Glutamatergic neuron (in vitro differentiated cells): Measurements from ENCODE around the gene NRXN3. TPM values are rescaled to one million over a fixed set of nuclear protein-coding genes. Genes with fewer than 3 reads are reported as not detected.

Experiments
- DNase-seq: peaks from one replicate; pipeline ENCODE4 v3.0.0; 2022
- H3K27ac Mint-ChIP-seq: one replicate; pipeline ENCODE4 v1.8.0; 2020; ENCODE audit warnings: mild to moderate bottlenecking, mixed read lengths, inconsistent platforms; ENCODE audit not compliant: unreplicated experiment
- H3K27me3 Mint-ChIP-seq: one replicate; pipeline ENCODE4 v1.8.0; 2020; ENCODE audit warnings: mild to moderate bottlenecking, moderate library complexity, mixed read lengths, inconsistent platforms; ENCODE audit not compliant: unreplicated experiment
- H3K36me3 Mint-ChIP-seq: one replicate; pipeline ENCODE4 v1.8.0; 2020; ENCODE audit warnings: mild to moderate bottlenecking, mixed read lengths, inconsistent platforms; ENCODE audit not compliant: unreplicated experiment
- H3K4me1 Mint-ChIP-seq: one replicate; pipeline ENCODE4 v1.8.0; 2020; ENCODE audit warnings: mild to moderate bottlenecking, low read depth, mixed read lengths, inconsistent platforms; ENCODE audit not compliant: unreplicated experiment
- H3K4me3 Mint-ChIP-seq: one replicate; pipeline ENCODE4 v1.8.0; 2020; ENCODE audit warnings: mild to moderate bottlenecking, mixed read lengths, inconsistent platforms; ENCODE audit not compliant: unreplicated experiment
- H3K9me3 Mint-ChIP-seq: one replicate; pipeline ENCODE4 v1.8.0; 2020; ENCODE audit warnings: mild to moderate bottlenecking, moderate library complexity, mixed read lengths, inconsistent platforms; ENCODE audit not compliant: unreplicated experiment
- total RNA-seq: library from RNA; stranded (reverse); fragmentation: NEBNext Ultra II Directional; extraction: Animal tissue kit (Norgen Biotek cat#: 25700); gene quantifications from one replicate; pipeline ENCODE4 v1.2.1, GENCODE V29; 2021; ENCODE audit not compliant: unreplicated experiment
- TF ChIP-seq, protein P1 (sequence below): fragments of 200-600 bp; sonication (generic); IDR thresholded peaks from one replicate; pipeline ENCODE4 v1.5.0; 2021; ENCODE audit not compliant: partially characterized antibody, unreplicated experiment

The NRXN3 gene
- total RNA-seq, 1 donor from 2014 or later: 1.2 TPM

DNA sequence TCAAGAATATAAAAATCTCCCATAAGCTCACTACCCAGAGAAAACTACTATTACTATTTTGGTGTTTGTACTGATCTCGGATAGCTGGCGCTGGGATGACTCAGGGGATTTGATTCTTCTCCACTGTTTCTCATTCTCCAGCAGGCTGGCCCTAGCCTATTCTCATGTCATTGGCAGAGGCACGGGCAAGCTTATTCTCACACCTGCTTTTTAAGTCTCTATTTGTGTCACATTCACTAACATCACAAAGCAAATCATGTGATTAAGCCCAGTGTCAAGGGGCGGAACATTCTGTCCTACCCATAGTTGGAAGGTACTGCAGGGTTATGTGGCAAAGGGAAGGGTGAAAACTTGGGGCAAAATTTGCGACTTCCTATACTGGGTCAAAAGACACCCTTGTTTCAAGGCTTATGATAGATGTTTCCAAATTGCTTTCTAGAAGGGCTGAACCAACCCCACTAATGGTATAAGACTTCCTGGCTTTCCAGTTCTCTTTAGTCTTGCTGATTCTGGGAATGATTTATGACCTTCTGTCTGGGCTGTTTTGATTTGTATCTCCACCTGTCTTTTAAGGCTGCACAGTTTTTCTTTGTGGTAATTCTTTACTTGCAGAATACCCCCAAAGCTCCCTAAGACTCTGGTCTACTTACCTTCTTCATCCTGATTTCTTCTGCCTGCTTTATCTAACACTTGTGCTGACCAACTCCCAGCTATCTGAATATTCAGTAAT lies 406.4 kb downstream of the NRXN3 start:
- H3K4me3 Mint-ChIP-seq: no peak overlapping the region
- peaks cover 10% of the 10 kb centered on the region for H3K36me3 Mint-ChIP-seq
- no peak overlapping the region for H3K27ac Mint-ChIP-seq

DNA sequence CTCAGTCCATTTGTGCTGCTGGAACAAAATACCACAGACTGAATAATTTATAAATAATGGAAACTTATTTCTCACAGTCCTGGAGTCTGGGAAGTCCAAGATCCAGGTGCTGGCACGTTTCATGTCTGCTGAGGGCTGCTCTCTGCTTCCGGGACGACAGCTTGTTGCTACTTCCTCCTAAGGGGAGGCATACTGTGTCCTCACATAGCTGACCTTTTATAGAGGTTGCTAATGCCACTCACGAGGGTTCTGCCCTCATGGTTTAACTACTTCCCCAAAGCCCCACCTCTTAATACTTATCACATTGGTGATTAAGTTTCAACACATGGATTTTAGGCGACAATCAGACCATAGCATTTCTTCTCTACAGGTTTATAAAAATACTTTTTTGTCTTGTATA lies 411.1 kb downstream of the NRXN3 start:
- no peaks in the 10 kb centered on the region for H3K36me3 Mint-ChIP-seq
- no peaks in the 10 kb centered on the region for H3K9me3 Mint-ChIP-seq
- no peak overlapping the region for H3K4me3 Mint-ChIP-seq
- no peak overlapping the region for H3K27ac Mint-ChIP-seq
- H3K27me3 Mint-ChIP-seq: peaks cover 2% of the 10 kb centered on the region
- no peak for DNase-seq
- H3K4me1 Mint-ChIP-seq: no peaks in the 10 kb centered on the region
- TF ChIP-seq, protein P1, sequence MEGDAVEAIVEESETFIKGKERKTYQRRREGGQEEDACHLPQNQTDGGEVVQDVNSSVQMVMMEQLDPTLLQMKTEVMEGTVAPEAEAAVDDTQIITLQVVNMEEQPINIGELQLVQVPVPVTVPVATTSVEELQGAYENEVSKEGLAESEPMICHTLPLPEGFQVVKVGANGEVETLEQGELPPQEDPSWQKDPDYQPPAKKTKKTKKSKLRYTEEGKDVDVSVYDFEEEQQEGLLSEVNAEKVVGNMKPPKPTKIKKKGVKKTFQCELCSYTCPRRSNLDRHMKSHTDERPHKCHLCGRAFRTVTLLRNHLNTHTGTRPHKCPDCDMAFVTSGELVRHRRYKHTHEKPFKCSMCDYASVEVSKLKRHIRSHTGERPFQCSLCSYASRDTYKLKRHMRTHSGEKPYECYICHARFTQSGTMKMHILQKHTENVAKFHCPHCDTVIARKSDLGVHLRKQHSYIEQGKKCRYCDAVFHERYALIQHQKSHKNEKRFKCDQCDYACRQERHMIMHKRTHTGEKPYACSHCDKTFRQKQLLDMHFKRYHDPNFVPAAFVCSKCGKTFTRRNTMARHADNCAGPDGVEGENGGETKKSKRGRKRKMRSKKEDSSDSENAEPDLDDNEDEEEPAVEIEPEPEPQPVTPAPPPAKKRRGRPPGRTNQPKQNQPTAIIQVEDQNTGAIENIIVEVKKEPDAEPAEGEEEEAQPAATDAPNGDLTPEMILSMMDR: no peak

More for the DNA sequence above, 406.4 kb downstream of the NRXN3 start:
- peaks cover 2% of the 10 kb centered on the region for H3K27me3 Mint-ChIP-seq
- TF ChIP-seq, protein P1: no peak
- H3K4me1 Mint-ChIP-seq: no peaks in the 10 kb centered on the region
- DNase-seq: no peak
- H3K9me3 Mint-ChIP-seq: peaks cover 12% of the 10 kb centered on the region

DNA sequence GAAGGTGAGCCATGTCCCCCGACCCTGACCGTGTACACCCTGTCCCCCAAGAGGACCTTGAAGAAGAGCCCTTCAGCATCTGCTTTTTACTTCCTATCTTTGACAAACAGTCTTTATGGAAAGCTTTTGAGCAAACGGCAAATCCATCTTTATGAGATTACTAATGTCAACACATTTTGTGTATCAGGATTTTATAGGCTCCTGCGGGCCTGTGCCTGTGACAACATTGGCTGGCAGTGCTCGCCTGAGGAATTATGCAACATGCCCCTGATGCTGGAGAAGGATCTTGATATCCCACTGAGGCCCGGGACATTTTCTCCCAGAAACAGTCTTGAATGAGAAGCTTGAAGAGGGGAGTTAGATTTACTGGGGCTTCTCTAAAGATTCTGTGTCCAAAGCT lies 416.5 kb downstream of the NRXN3 start:
- no peak for DNase-seq
- H3K36me3 Mint-ChIP-seq: no peaks in the 10 kb centered on the region
- H3K4me3 Mint-ChIP-seq: no peak overlapping the region
- H3K9me3 Mint-ChIP-seq: no peaks in the 10 kb centered on the region
- H3K27ac Mint-ChIP-seq: no peak overlapping the region
- TF ChIP-seq, protein P1: no peak
- no peaks in the 10 kb centered on the region for H3K27me3 Mint-ChIP-seq
- no peaks in the 10 kb centered on the region for H3K4me1 Mint-ChIP-seq

DNA sequence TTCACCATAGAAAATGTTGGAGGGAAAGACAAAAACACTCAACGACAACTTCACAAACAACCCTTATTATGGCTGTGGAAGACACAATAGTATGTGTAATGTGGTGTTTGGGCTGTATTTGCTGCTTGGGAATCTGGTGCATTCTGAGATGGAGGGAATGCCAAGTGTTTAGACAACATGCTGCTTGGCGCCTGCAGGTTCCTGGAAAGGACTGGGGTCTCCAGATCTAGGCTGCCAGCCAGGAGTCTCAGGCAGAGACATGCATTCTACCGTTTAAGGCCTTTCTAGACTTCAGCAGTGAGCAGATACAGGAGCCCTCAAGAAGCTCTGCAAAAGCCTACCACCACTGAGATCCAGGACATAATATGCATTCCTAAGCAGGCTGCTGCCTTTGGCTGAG lies 418.7 kb downstream of the NRXN3 start:
- Mint-ChIP-seq H3K4me3 (no peak overlapping the region), H3K4me1 (no peaks in the 10 kb centered on the region), H3K36me3 (no peaks in the 10 kb centered on the region), H3K27ac (no peak overlapping the region), H3K27me3 (no peaks in the 10 kb centered on the region), H3K9me3 (peaks cover 3% of the 10 kb centered on the region)
- no peak for DNase-seq
- TF ChIP-seq, protein P1: no peak

DNA sequence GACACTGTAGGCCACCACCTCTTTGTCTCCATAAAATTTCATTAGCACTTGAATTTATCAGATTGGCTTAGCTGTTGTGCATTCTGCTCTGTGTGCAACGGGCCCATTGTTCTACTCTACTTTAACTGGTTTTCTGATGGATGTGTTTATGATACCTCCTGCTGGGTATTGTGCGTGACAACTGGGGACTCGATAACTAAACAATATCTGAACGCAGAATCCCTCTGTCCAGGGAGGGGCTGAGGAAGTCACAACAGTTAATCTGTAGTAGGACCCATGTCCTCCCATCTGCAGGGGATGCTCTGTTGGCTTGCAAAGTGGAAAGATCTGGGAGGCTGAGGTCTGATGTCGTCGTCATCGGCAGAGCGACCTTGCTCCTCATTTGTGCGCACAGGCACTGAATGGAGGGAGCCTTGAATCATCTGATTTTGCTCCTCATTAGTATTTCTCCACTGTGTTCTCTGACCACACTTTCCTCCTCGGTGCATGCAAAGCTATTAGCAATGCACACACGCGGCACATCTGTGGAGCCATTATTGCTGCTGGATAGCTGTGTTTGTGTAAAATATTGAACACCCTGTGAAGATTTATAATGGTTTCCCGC lies 422.5 kb downstream of the NRXN3 start:
- no peaks in the 10 kb centered on the region for H3K4me1 Mint-ChIP-seq
- no peaks in the 10 kb centered on the region for H3K36me3 Mint-ChIP-seq
- DNase-seq: no peak
- H3K9me3 Mint-ChIP-seq: peaks cover 3% of the 10 kb centered on the region
- no peak overlapping the region for H3K27ac Mint-ChIP-seq
- no peaks in the 10 kb centered on the region for H3K27me3 Mint-ChIP-seq
- TF ChIP-seq, protein P1: no peak
- no peak overlapping the region for H3K4me3 Mint-ChIP-seq
